ENCODE data around the gene MAS1L. TPM values are rescaled to one million over a fixed set of nuclear protein-coding genes. Genes with fewer than 3 reads are reported as not detected.

The MAS1L gene
- total RNA-seq, 4 donors from 2014 or later: 0.94 TPM; not detected in 3

DNA sequence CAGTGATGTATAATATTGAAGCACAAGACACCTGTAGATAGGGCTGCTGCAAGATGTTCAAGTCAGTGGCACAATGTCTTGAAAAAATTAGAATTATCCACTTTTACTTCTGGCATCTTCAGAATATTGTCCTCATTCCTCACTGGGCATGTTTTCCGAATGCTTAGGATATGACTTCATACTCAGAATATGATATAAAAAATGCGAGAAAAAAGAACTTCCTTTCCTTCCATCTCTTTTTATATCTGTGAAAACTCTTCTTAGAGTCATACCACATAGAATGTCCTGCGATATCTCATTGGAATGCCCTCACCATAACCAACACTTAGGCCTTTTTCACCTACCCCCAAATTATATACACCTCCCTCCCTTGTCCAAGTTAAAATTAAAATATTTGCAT lies 4.6 kb downstream of the MAS1L start:
- H3K9me3 ChIP-seq: no peaks in the 10 kb centered on the region
- no peak for DNase-seq
- H3K4me1 ChIP-seq: no peaks in the 10 kb centered on the region
- no peak overlapping the region for H3K27ac ChIP-seq
- no peak for TF ChIP-seq POLR2A (IDR thresholded peaks at IDR 0.05)
- TF ChIP-seq, protein P1, sequence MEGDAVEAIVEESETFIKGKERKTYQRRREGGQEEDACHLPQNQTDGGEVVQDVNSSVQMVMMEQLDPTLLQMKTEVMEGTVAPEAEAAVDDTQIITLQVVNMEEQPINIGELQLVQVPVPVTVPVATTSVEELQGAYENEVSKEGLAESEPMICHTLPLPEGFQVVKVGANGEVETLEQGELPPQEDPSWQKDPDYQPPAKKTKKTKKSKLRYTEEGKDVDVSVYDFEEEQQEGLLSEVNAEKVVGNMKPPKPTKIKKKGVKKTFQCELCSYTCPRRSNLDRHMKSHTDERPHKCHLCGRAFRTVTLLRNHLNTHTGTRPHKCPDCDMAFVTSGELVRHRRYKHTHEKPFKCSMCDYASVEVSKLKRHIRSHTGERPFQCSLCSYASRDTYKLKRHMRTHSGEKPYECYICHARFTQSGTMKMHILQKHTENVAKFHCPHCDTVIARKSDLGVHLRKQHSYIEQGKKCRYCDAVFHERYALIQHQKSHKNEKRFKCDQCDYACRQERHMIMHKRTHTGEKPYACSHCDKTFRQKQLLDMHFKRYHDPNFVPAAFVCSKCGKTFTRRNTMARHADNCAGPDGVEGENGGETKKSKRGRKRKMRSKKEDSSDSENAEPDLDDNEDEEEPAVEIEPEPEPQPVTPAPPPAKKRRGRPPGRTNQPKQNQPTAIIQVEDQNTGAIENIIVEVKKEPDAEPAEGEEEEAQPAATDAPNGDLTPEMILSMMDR (IDR thresholded peaks at IDR 0.05): no peak
- no peaks in the 10 kb centered on the region for H3K27me3 ChIP-seq
- H3K36me3 ChIP-seq: no peaks in the 10 kb centered on the region
- H3K4me3 ChIP-seq: no peak overlapping the region

GRCh38 chr6:29479560-29479959 lies 8.2 kb downstream of the MAS1L start:
- no peaks in the 10 kb centered on the region for H3K9me3 ChIP-seq
- no peak for DNase-seq
- H3K4me3 ChIP-seq: no peak overlapping the region
- TF ChIP-seq, protein P1 (IDR thresholded peaks at IDR 0.05): no peak
- TF ChIP-seq POLR2A (IDR thresholded peaks at IDR 0.05): no peak
- H3K36me3 ChIP-seq: no peaks in the 10 kb centered on the region
- H3K27me3 ChIP-seq: no peaks in the 10 kb centered on the region
- no peak overlapping the region for H3K27ac ChIP-seq
- no peaks in the 10 kb centered on the region for H3K4me1 ChIP-seq

- TF ChIP-seq POLR2A (IDR thresholded peaks at IDR 0.05): no peak
- TF ChIP-seq, protein P1 (IDR thresholded peaks at IDR 0.05): no peak
- H3K27ac ChIP-seq: no peak overlapping the region
- H3K27me3 ChIP-seq: no peaks in the 10 kb centered on the region
- H3K4me1 ChIP-seq: no peaks in the 10 kb centered on the region
- DNase-seq: no peak
- H3K9me3 ChIP-seq: no peaks in the 10 kb centered on the region
- H3K36me3 ChIP-seq: no peaks in the 10 kb centered on the region
- H3K4me3 ChIP-seq: no peak overlapping the region
Measured at GRCh38 chr6:29478740-29479139, 9.0 kb downstream of the MAS1L start.

- DNase-seq: no peak
- no peak overlapping the region for H3K27ac ChIP-seq
- H3K36me3 ChIP-seq: no peaks in the 10 kb centered on the region
- H3K4me1 ChIP-seq: no peaks in the 10 kb centered on the region
- H3K9me3 ChIP-seq: no peaks in the 10 kb centered on the region
- no peaks in the 10 kb centered on the region for H3K27me3 ChIP-seq
- TF ChIP-seq POLR2A (IDR thresholded peaks at IDR 0.05): no peak
- TF ChIP-seq, protein P1 (IDR thresholded peaks at IDR 0.05): no peak
- no peak overlapping the region for H3K4me3 ChIP-seq
Measured at GRCh38 chr6:29477923-29478450, 9.8 kb downstream of the MAS1L start.

DNA sequence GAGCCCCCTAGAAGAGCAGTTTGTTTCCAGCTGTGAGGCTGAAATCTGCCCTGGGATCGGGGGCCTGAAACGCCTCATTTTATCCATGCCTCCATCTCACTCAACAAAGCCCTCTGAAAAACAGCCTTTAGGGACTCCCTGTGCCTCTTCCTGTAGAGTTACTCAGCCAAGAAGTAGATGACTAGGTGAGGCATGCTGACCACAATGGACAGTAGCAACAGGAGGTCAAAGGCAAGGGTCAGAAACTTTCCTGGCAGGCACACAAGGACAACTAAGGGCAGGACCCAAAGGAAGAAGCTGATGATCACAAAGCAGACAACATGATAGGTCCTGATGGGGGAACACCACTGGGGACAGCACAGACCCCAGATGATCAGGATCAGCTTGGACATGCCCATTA lies 12.8 kb downstream of the MAS1L start:
- no peak for TF ChIP-seq POLR2A (IDR thresholded peaks at IDR 0.05)
- TF ChIP-seq, protein P1 (IDR thresholded peaks at IDR 0.05): no peak
- no peaks in the 10 kb centered on the region for H3K27me3 ChIP-seq
- no peaks in the 10 kb centered on the region for H3K36me3 ChIP-seq
- H3K9me3 ChIP-seq: no peaks in the 10 kb centered on the region
- H3K27ac ChIP-seq: no peak overlapping the region
- H3K4me1 ChIP-seq: no peaks in the 10 kb centered on the region
- no peak overlapping the region for H3K4me3 ChIP-seq
- no peak for DNase-seq

GRCh38 chr6:29466241-29466640 lies 21.5 kb downstream of the MAS1L start:
- DNase-seq: no peak
- H3K27ac ChIP-seq: no peak overlapping the region
- H3K27me3 ChIP-seq: no peaks in the 10 kb centered on the region
- H3K4me3 ChIP-seq: no peak overlapping the region
- TF ChIP-seq, protein P1 (IDR thresholded peaks at IDR 0.05): no peak
- TF ChIP-seq POLR2A (IDR thresholded peaks at IDR 0.05): no peak
- H3K36me3 ChIP-seq: no peaks in the 10 kb centered on the region
- H3K9me3 ChIP-seq: no peaks in the 10 kb centered on the region
- no peaks in the 10 kb centered on the region for H3K4me1 ChIP-seq
